Hepatocyte (in vitro differentiated cells): ENCODE results near the gene STRIP1.

Experiments used
- CTCF ChIP-seq: fragments of 200-600 bp; sonication (generic); IDR thresholded peaks from 2 replicates; pipeline ENCODE4 v1.5.1; 2016; ENCODE audit warnings: antibody characterized with exemption, mild to moderate bottlenecking; ENCODE audit not compliant: poor library complexity
- EZH2phosphoT487 ChIP-seq: fragments of 200-600 bp; sonication (generic); IDR thresholded peaks from one replicate; pipeline ENCODE4 v1.6.1; 2018; ENCODE audit warnings: antibody characterized with exemption, mild to moderate bottlenecking, low read depth, moderate library complexity; ENCODE audit not compliant: unreplicated experiment, severe bottlenecking

GRCh38 chr1:110070671-110071242 lies 36.3 kb downstream of the STRIP1 start, which contains the start of gene ALX3:
- TF ChIP-seq CTCF (no peak), EZH2phosphoT487 (peak; percentile 24)
